Upper lobe of left lung (tissue), 6 donors: ENCODE results near the gene TAF6. TPM values are rescaled to one million over a fixed set of nuclear protein-coding genes. Genes with fewer than 3 reads are reported as not detected.

ENCODE experiments used
- ATAC-seq, 2 donors: fragments of 200-7000 bp; cut with Tn5 transposase; one replicate each; pipeline ENCODE4 v1.9.1; 2022; ENCODE audit warnings: mild to moderate bottlenecking in 2 of 2, moderate library complexity in 2 of 2; ENCODE audit not compliant: low FRiP score in 2 of 2
- DNase-seq, 2 donors: peaks; one replicate each; pipeline ENCODE4 v3.0.0-alpha.2; 2019 to 2020
- H3K27ac ChIP-seq, 4 donors: fragments of 200-600 bp; sonication (generic); one replicate each; pipeline ENCODE4 v1.5.1; 2016 to 2019
- H3K27me3 ChIP-seq, 4 donors: fragments of 200-600 bp; sonication (generic); one replicate each; pipeline ENCODE4 v1.5.1; 2017 to 2019
- H3K36me3 ChIP-seq, 4 donors: fragments of 200-600 bp; sonication (generic); one replicate each; pipeline ENCODE4 v1.5.1; 2016 to 2019
- H3K4me1 ChIP-seq, 4 donors: fragments of 200-600 bp; sonication (generic); one replicate each; pipeline ENCODE4 v1.5.1; 2018 to 2019
- H3K4me3 ChIP-seq, 4 donors: fragments of 200-600 bp; sonication (generic); one replicate each; pipeline ENCODE4 v1.5.1; 2017 to 2019; ENCODE audit warnings: mild to moderate bottlenecking in 2 of 4, moderate library complexity in 1 of 4
- H3K9me3 ChIP-seq, 4 donors: fragments of 200-600 bp; sonication (generic); one replicate each; pipeline ENCODE4 v1.5.1; 2018 to 2019
- CTCF ChIP-seq, 6 experiments: fragments of 450-650 bp in 4 of 6; fragments of 200-600 bp in 2 of 6; sonication (generic) in 2 of 6; IDR thresholded peaks; one replicate each; pipeline ENCODE4 v1.5.1; 2016 to 2019; ENCODE audit warnings: antibody characterized with exemption in 6 of 6
- EP300 ChIP-seq, 4 donors: sonication (generic); formaldehyde crosslinking; IDR thresholded peaks; one replicate each; pipeline ENCODE4 v1.5.1; 2017; ENCODE audit warnings: antibody characterized with exemption in 4 of 4, control low read depth in 2 of 4
- POLR2A ChIP-seq, 4 donors: fragments of 450-650 bp; IDR thresholded peaks; one replicate each; pipeline ENCODE4 v1.5.1; 2016 to 2017; ENCODE audit warnings: antibody characterized with exemption in 4 of 4, mild to moderate bottlenecking in 2 of 4
- POLR2AphosphoS5 ChIP-seq, 2 donors: sonication (generic); formaldehyde crosslinking; IDR thresholded peaks; one replicate each; pipeline ENCODE4 v1.5.1; 2017; ENCODE audit warnings: antibody characterized with exemption in 2 of 2
- WGBS, 2 donors: methylation state at CpG; one replicate each; pipeline ENCODE4 v1.1.5; 2017 to 2018; 5-methylcytosine and 5-hydroxymethylcytosine counted together
- total RNA-seq, 6 donors: library from RNA; depleted of rRNA in 4 of 6; stranded (reverse); fragments of >200 nt in 4 of 6; gene quantifications; one replicate each; pipeline versions ENCODE4 v1.1.0 to v1.2.1, GENCODE V29; 2016 to 2021
- donor health status: DM: no; HTN: no; CAD: no; lungs with moderate emphysema.
- donor health status: DM: no; HTN: yes; CAD: no; lungs with severe emphysema.

Gene TAF6
- total RNA-seq, 6 donors from 2014 or later, result 33.4 to 76.5 (median 53.0) TPM

GRCh38 chr7:100115026-100115425 lies 4.1 kb downstream of the TAF6 start:
- Histone ChIP-seq H3K9me3 (no peaks in the 10 kb centered on the region), H3K4me3 (no peak overlapping the region), H3K27ac (no peak overlapping the region), H3K4me1 (peaks cover 8 to 18% (median 9%) of the 10 kb centered on the region in 4 donors), H3K27me3 (no peaks in the 10 kb centered on the region), H3K36me3 (peaks cover 15 to 44% (median 35%) of the 10 kb centered on the region in 4 donors)
- TF ChIP-seq POLR2A (IDR thresholded peaks at IDR 0.05), result no peak
- no peak for TF ChIP-seq CTCF (IDR thresholded peaks at IDR 0.05)
- no peak for TF ChIP-seq POLR2AphosphoS5 (IDR thresholded peaks at IDR 0.05)
- no peak for TF ChIP-seq EP300 (IDR thresholded peaks at IDR 0.05)
- ATAC-seq, result no peak
- no peak for DNase-seq
- WGBS, 2 donors, result 80 to 89% methylated on average over 7 of the region's 7 CpGs

GRCh38 chr7:100111914-100112313 lies 7.2 kb downstream of the TAF6 start:
- Histone ChIP-seq H3K36me3 (peaks cover 19 to 74% (median 59%) of the 10 kb centered on the region in 4 donors), H3K4me3 (no peak overlapping the region), H3K9me3 (no peaks in the 10 kb centered on the region), H3K27ac (no peak overlapping the region), H3K4me1 (no peaks in the 10 kb centered on the region), H3K27me3 (no peaks in the 10 kb centered on the region)
- no peak for TF ChIP-seq EP300 (IDR thresholded peaks at IDR 0.05)
- TF ChIP-seq POLR2AphosphoS5 (IDR thresholded peaks at IDR 0.05), result no peak
- TF ChIP-seq CTCF (IDR thresholded peaks at IDR 0.05), result no peak
- no peak for TF ChIP-seq POLR2A (IDR thresholded peaks at IDR 0.05)
- ATAC-seq (no peak), DNase-seq (no peak)
- WGBS, 2 donors, result 89 to 90% methylated on average over 2 to 13 of the region's 13 CpGs

- Histone ChIP-seq H3K4me3 (no peak overlapping the region), H3K27me3 (no peaks in the 10 kb centered on the region), H3K36me3 (peaks cover 20 to 82% (median 66%) of the 10 kb centered on the region in 4 donors), H3K27ac (no peak overlapping the region), H3K4me1 (no peaks in the 10 kb centered on the region), H3K9me3 (no peaks in the 10 kb centered on the region)
- no peak for DNase-seq
- TF ChIP-seq EP300 (IDR thresholded peaks at IDR 0.05) (no peak), POLR2A (IDR thresholded peaks at IDR 0.05) (no peak), POLR2AphosphoS5 (IDR thresholded peaks at IDR 0.05) (no peak), CTCF (IDR thresholded peaks at IDR 0.05) (no peak)
- ATAC-seq, result no peak
- 99 to 100% methylated on average over 7 of the region's 7 CpGs for WGBS, 2 donors
These were observed 8.0 kb downstream of the TAF6 start for GRCh38 chr7:100111156-100111555.

- TF ChIP-seq CTCF (IDR thresholded peaks at IDR 0.05), result no peak
- TF ChIP-seq EP300 (IDR thresholded peaks at IDR 0.05), result no peak
- TF ChIP-seq POLR2A (IDR thresholded peaks at IDR 0.05), result no peak
- TF ChIP-seq POLR2AphosphoS5 (IDR thresholded peaks at IDR 0.05), result no peak
- Histone ChIP-seq H3K9me3 (no peaks in the 10 kb centered on the region), H3K27me3 (no peaks in the 10 kb centered on the region), H3K27ac (no peak overlapping the region), H3K36me3 (peaks cover 20 to 97% (median 81%) of the 10 kb centered on the region in 4 donors), H3K4me3 (no peak overlapping the region), H3K4me1 (no peaks in the 10 kb centered on the region)
- WGBS, 2 donors, result 90 to 93% methylated on average over 7 to 12 of the region's 12 CpGs
- ATAC-seq (no peak), DNase-seq (no peak)
These were observed 9.5 kb downstream of the TAF6 start for GRCh38 chr7:100109521-100110163.

- Histone ChIP-seq H3K36me3 (peaks cover 15 to 96% (median 78%) of the 10 kb centered on the region in 4 donors), H3K27me3 (no peaks in the 10 kb centered on the region), H3K4me3 (no peak overlapping the region), H3K4me1 (no peaks in the 10 kb centered on the region), H3K27ac (no peak overlapping the region), H3K9me3 (no peaks in the 10 kb centered on the region)
- WGBS, 2 donors, result 65 to 78% methylated on average over 11 of the region's 11 CpGs
- no peak for ATAC-seq
- TF ChIP-seq CTCF (IDR thresholded peaks at IDR 0.05) (no peak), POLR2AphosphoS5 (IDR thresholded peaks at IDR 0.05) (no peak), POLR2A (IDR thresholded peaks at IDR 0.05) (no peak), EP300 (IDR thresholded peaks at IDR 0.05) (no peak)
- no peak for DNase-seq
These were observed 11.3 kb downstream of the TAF6 start for GRCh38 chr7:100107890-100108289.
